ENCODE data around the gene KDM8. TPM values are rescaled to one million over a fixed set of nuclear protein-coding genes. Genes with fewer than 3 reads are reported as not detected.

KDM8 gene
- total and polyA plus RNA-seq, 9 of the 15 experiments (the other 6 are each of a cell fraction or from before 2014, with no cell fraction given), result 0.61 to 9.1 (median 5.4) TPM

GRCh38 chr16:27235055-27235937 is 32.0 kb downstream of the KDM8 start (continued):
- TF ChIP-seq CCNT2 (IDR thresholded peaks at IDR 0.05; ENCODE audit: borderline replicate concordance, extremely low read depth, insufficient read length, low read depth, low read length) (peak; percentile 72), KDM4B (IDR thresholded peaks at IDR 0.05; ENCODE audit: borderline replicate concordance in 2 of 2, low read depth in 1 of 2) (0 out of 4 replicates have a peak, but pooled peaks of 1 of the 2 experiments have one; percentile 16), POLR3A (IDR thresholded peaks at IDR 0.05; ENCODE audit: borderline replicate concordance, extremely low read depth, insufficient read depth, insufficient read length) (no peak), USF1 (CRISPR knock-in tag; IDR thresholded peaks at IDR 0.05) (peak; percentile 76), GMEB1 (CRISPR knock-in tag; IDR thresholded peaks at IDR 0.05) (no peak), TCFL5 (CRISPR knock-in tag; conservative IDR thresholded peaks at IDR 0.05) (no peak), ZNF589 (CRISPR knock-in tag; IDR thresholded peaks at IDR 0.05; ENCODE audit: low read depth) (peak; percentile 62; the same call in 1 of the 2 replicates), ZNF431 (CRISPR knock-in tag; IDR thresholded peaks at IDR 0.05) (0 out of 2 replicates have a peak, but pooled peaks have one; percentile 40), CC2D1A (IDR thresholded peaks at IDR 0.05) (peak; percentile 30; the same call in 1 of the 2 replicates), KAT8 (IDR thresholded peaks at IDR 0.05; ENCODE audit: low read depth) (no peak), MAFF (IDR thresholded peaks at IDR 0.05; ENCODE audit: low read length) (peak; percentile 8; the same call in 1 of the 2 replicates), TCF7L2 (IDR thresholded peaks at IDR 0.05; ENCODE audit: low read depth, low read length) (no peak), ASH1L (IDR thresholded peaks at IDR 0.05; ENCODE audit: borderline replicate concordance, low read depth, partially characterized antibody) (no peak), DEAF1 (CRISPR knock-in tag; IDR thresholded peaks at IDR 0.05) (peak; percentile 69; the same call in 1 of the 2 replicates), CREB3 (tag; conservative IDR thresholded peaks at IDR 0.05; ENCODE audit: low read depth) (peak; percentile 85), CREB3L1 (IDR thresholded peaks at IDR 0.05; ENCODE audit: borderline replicate concordance, low read depth) (peak; percentile 99), LARP7 (IDR thresholded peaks at IDR 0.05) (no peak), RCOR1 (IDR thresholded peaks at IDR 0.05; ENCODE audit: borderline replicate concordance in 1 of 2, low read depth in 2 of 2, low read length in 2 of 2) (peak; percentile 24 to 90; a peak in 3 of 4 replicates), CREBBP (IDR thresholded peaks at IDR 0.05; ENCODE audit: low read depth, low read length) (no peak)

Data from K562 (cell line).